HepG2 (cell line): ENCODE measurements around the gene RBP7. TPM values are rescaled to one million over a fixed set of nuclear protein-coding genes. Genes with fewer than 3 reads are reported as not detected.

ENCODE experiments used
- EED ChIP-seq: sonication (generic); formaldehyde crosslinking; IDR thresholded peaks from 2 replicates; pipeline ENCODE4 v1.5.0; 2020; ENCODE audit warnings: mild to moderate bottlenecking, missing genetic modification reagents
- KAT7 ChIP-seq: IDR thresholded peaks from 2 replicates; pipeline ENCODE4 v1.6.1; 2018; ENCODE audit warnings: borderline replicate concordance, missing compliant biosample characterization
- MEIS2 ChIP-seq: sonication (generic); formaldehyde crosslinking; IDR thresholded peaks from 2 replicates; pipeline ENCODE4 v1.9.0; 2021; ENCODE audit warnings: mild to moderate bottlenecking, missing genetic modification reagents
- NR2C2 ChIP-seq: sonication (generic); formaldehyde crosslinking; IDR thresholded peaks from 2 replicates; pipeline ENCODE4 v1.4.0; 2020; ENCODE audit warnings: missing genetic modification reagents, mild to moderate bottlenecking, moderate library complexity, borderline replicate concordance
- SKIL ChIP-seq: sonication (generic); formaldehyde crosslinking; IDR thresholded peaks from 2 replicates; pipeline ENCODE4 v1.8.0; 2022; ENCODE audit warnings: missing genetic modification reagents, mild to moderate bottlenecking, moderate library complexity, borderline replicate concordance
- ZNF10 ChIP-seq: sonication (generic); formaldehyde crosslinking; IDR thresholded peaks from 2 replicates; pipeline ENCODE4 v1.4.0; 2020; ENCODE audit warnings: mild to moderate bottlenecking, low read depth, missing genetic modification reagents, borderline replicate concordance
- ZNF180 ChIP-seq: sonication (generic); formaldehyde crosslinking; IDR thresholded peaks from 2 replicates; pipeline ENCODE4 v1.4.0; 2020; ENCODE audit warnings: low read depth, missing genetic modification reagents, borderline replicate concordance
- ZNF687 ChIP-seq: sonication (generic); formaldehyde crosslinking; IDR thresholded peaks from 2 replicates; pipeline ENCODE4 v1.5.1; 2020; ENCODE audit warnings: mild to moderate bottlenecking, missing genetic modification reagents, moderate library complexity
- ZNF772 ChIP-seq: sonication (generic); formaldehyde crosslinking; IDR thresholded peaks from 2 replicates; pipeline ENCODE4 v1.5.0; 2020; ENCODE audit warnings: mild to moderate bottlenecking, missing genetic modification reagents
- ZNF773 ChIP-seq: sonication (generic); formaldehyde crosslinking; IDR thresholded peaks from 2 replicates; pipeline ENCODE4 v1.4.0; 2020; ENCODE audit warnings: missing genetic modification reagents, borderline replicate concordance
- polyA plus RNA-seq, 8 experiments: library from polyadenylated mRNA; depleted of rRNA in 3 of 8; stranded (reverse) in 7 of 8; unstranded in 1 of 8; fragments of >200 nt; fragmentation: Illumina TruSeq in 4 of 8; extraction: Trizol in 4 of 8; gene quantifications; 2 replicates each; pipeline versions ENCODE4 v1.2.1 to v1.2.3, GENCODE V29; 2011 to 2016; ENCODE audit warnings: low read depth in 4 of 8, missing spikeins in 1 of 8, mixed read lengths in 1 of 8; ENCODE audit not compliant: insufficient read depth in 1 of 8
- total RNA-seq, 5 experiments: library from RNA; depleted of rRNA; stranded (reverse); fragments of >200 nt; fragmentation: Illumina TruSeq; extraction: Trizol; gene quantifications; 2 replicates each; pipeline ENCODE4 v1.2.3, GENCODE V29; 2016; ENCODE audit warnings: low read depth in 1 of 5
- TF ChIP-seq, protein P1 (sequence below): sonication (generic); formaldehyde crosslinking; IDR thresholded peaks from 2 replicates; pipeline ENCODE4 v1.4.0; 2020; ENCODE audit warnings: missing genetic modification reagents
- TF ChIP-seq, protein P2 (sequence below): sonication (generic); formaldehyde crosslinking; IDR thresholded peaks from 2 replicates; pipeline ENCODE4 v1.8.1; 2023; ENCODE audit warnings: missing genetic modification reagents, mild to moderate bottlenecking, borderline replicate concordance

Gene RBP7
- total and polyA plus RNA-seq, 2 of the 13 experiments (the other 11 are each of a cell fraction or from before 2014, with no cell fraction given), result 1.6 to 2.0 TPM

DNA sequence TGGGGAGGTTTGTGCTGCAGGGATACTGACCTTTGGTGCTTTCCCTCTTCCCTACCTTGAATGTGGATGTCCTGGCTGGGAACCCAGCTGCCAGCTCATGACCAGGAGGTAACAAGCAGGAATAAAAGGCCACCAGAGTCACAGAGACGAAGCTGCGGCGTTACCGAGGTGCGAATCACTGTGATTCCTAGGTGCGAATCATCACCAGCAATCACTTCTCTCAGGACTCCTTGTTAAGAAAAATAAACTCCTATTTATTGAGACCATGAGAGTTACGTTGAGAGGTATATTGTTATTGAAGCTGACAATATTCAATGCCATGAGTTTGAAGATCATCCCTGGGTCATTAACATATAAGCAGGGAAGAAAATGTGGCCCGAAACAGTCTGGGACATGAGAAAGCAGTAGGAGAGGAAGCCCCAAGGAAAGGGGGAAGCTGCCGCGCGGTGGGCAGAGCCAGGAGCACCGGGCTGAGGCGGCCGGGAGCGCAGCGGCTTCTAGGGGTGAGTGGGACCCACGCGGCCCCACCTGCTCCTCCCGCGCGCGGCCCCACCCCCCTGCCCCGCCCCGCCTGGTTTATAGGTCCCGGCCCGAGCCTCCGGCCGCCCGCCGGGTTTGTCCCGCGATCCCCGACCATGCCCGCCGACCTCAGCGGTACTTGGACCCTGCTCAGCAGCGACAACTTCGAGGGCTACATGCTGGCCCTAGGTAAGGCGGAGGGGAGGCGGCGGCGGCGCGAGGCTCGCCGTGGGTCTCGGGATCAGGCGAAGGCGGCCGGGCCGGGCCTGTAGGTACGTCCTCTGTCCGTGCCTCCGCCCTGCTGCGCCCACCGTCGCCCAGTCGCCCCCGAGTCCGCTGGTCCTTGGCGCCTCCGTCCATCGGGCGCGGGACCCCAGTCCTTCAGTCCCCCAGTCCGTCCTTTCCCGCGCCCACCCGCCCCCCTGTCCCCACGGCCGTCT lies at the start of gene RBP7 (continued):
- TF ChIP-seq KAT7 (CRISPR knock-in tag), result no peak
- TF ChIP-seq, protein P1, sequence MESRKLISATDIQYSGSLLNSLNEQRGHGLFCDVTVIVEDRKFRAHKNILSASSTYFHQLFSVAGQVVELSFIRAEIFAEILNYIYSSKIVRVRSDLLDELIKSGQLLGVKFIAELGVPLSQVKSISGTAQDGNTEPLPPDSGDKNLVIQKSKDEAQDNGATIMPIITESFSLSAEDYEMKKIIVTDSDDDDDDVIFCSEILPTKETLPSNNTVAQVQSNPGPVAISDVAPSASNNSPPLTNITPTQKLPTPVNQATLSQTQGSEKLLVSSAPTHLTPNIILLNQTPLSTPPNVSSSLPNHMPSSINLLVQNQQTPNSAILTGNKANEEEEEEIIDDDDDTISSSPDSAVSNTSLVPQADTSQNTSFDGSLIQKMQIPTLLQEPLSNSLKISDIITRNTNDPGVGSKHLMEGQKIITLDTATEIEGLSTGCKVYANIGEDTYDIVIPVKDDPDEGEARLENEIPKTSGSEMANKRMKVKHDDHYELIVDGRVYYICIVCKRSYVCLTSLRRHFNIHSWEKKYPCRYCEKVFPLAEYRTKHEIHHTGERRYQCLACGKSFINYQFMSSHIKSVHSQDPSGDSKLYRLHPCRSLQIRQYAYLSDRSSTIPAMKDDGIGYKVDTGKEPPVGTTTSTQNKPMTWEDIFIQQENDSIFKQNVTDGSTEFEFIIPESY (CRISPR knock-in tag), result no peak
- no peak for TF ChIP-seq EED
- no peak for TF ChIP-seq SKIL (CRISPR knock-in tag)
- TF ChIP-seq ZNF687 (CRISPR knock-in tag), result peak; percentile 68
- TF ChIP-seq, protein P2, sequence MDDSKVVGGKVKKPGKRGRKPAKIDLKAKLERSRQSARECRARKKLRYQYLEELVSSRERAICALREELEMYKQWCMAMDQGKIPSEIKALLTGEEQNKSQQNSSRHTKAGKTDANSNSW (CRISPR knock-in tag), result 0 out of 2 replicates have a peak, but pooled peaks have one; percentile 43
- 0 out of 2 replicates have a peak, but pooled peaks have one; percentile 27 for TF ChIP-seq MEIS2 (CRISPR knock-in tag)
- TF ChIP-seq ZNF772, result no peak
- 0 out of 2 replicates have a peak, but pooled peaks have one; percentile 21 for TF ChIP-seq NR2C2 (CRISPR knock-in tag)
- no peak for TF ChIP-seq ZNF180 (CRISPR knock-in tag)
- TF ChIP-seq ZNF10 (CRISPR knock-in tag), result no peak
- no peak for TF ChIP-seq ZNF773 (CRISPR knock-in tag)
